GM18499 (cell line): ENCODE measurements around the gene FAM20A.
"Not testable (repeated sequence)": the region's sequence is repeated elsewhere in the genome, so short reads cannot be mapped to it uniquely, and the experiment has no call there.

Experiments used
- ATAC-seq: cut with Tn5 transposase; IDR thresholded peaks from one replicate; pipeline ENCODE4 v1.9.1; 2021; ENCODE audit warnings: moderate number of reproducible peaks; ENCODE audit not compliant: insufficient read depth, unreplicated experiment

The FAM20A gene

GRCh38 chr17:68592682-68593641 is 8.2 kb downstream of the FAM20A start:
- ATAC-seq, result no peak

GRCh38 chr17:68592009-68592408 is 9.2 kb downstream of the FAM20A start:
- ATAC-seq, result no peak

- ATAC-seq, result no peak
Observed at GRCh38 chr17:68591583-68591982, 9.6 kb downstream of the FAM20A start.

GRCh38 chr17:68589086-68589485 is 12.1 kb downstream of the FAM20A start:
- no peak for ATAC-seq

- no peak for ATAC-seq
Observed at GRCh38 chr17:68588362-68588761, 12.8 kb downstream of the FAM20A start.

GRCh38 chr17:68587847-68588246 is 13.3 kb downstream of the FAM20A start:
- ATAC-seq, result no peak

- no peak for ATAC-seq
Observed at GRCh38 chr17:68587026-68587425, 14.1 kb downstream of the FAM20A start.

GRCh38 chr17:68585643-68586042 is 15.5 kb downstream of the FAM20A start:
- no peak for ATAC-seq

- no peak for ATAC-seq
Observed at GRCh38 chr17:68584581-68585303, 16.4 kb downstream of the FAM20A start.

GRCh38 chr17:68582867-68583266 is 18.3 kb downstream of the FAM20A start:
- ATAC-seq, result not testable (repeated sequence)

GRCh38 chr17:68581863-68582645 is 19.1 kb downstream of the FAM20A start:
- no peak for ATAC-seq

- ATAC-seq, result no peak
Observed at GRCh38 chr17:68580236-68580770, 20.9 kb downstream of the FAM20A start.

- ATAC-seq, result no peak
Observed at GRCh38 chr17:68579194-68579927, 21.8 kb downstream of the FAM20A start.

GRCh38 chr17:68578236-68578635 is 22.9 kb downstream of the FAM20A start:
- no peak for ATAC-seq

GRCh38 chr17:68577497-68577821 is 23.7 kb downstream of the FAM20A start:
- ATAC-seq, result no peak

GRCh38 chr17:68576811-68577496 is 24.2 kb downstream of the FAM20A start:
- ATAC-seq, result no peak

GRCh38 chr17:68576137-68576536 is 25.0 kb downstream of the FAM20A start:
- no peak for ATAC-seq

GRCh38 chr17:68573338-68573737 is 27.8 kb downstream of the FAM20A start:
- no peak for ATAC-seq

GRCh38 chr17:68572138-68572842 is 28.9 kb downstream of the FAM20A start:
- no peak for ATAC-seq
